ENCODE data around the gene ATP2B1. TPM values are rescaled to one million over a fixed set of nuclear protein-coding genes. Genes with fewer than 3 reads are reported as not detected.

The ATP2B1 gene
- total and polyA plus RNA-seq, 2 of the 13 experiments (the other 11 are each of a cell fraction or from before 2014, with no cell fraction given) = 12.1 to 60.2 TPM

GRCh38 chr12:89750389-89751351, 42.0 kb upstream of the ATP2B1 start:
- DNase-seq (ENCODE audit: low spot score) = no peak
- intact Hi-C loops (cut with micrococcal nuclease; ENCODE audit: unreplicated experiment) (no loop called here), in situ Hi-C loops (cut with HindIII; ENCODE audit: extremely low pct_ligation_motif_present, low pct_unique_long_range_greater_than_20kb) (no loop called here)
- H3K79me2 ChIP-seq (ENCODE audit: insufficient read depth, low read length) = no peaks in the 10 kb centered on the region
- no peak for TF ChIP-seq ZBTB42 (CRISPR knock-in tag; IDR thresholded peaks at IDR 0.05)
- no peak for TF ChIP-seq RNF2 (conservative IDR thresholded peaks at IDR 0.05; ENCODE audit: low read depth)
- no peak overlapping the region for H3K27ac ChIP-seq (ENCODE audit: extremely low read length, insufficient read depth, low read length)
- H3K4me3 ChIP-seq (replicated peaks in 1 of 3; ENCODE audit: insufficient read depth in 1 of 3, low read depth in 2 of 3, low read length in 3 of 3) = no peak overlapping the region
- H3K4me1 ChIP-seq (ENCODE audit: insufficient read depth, low read length) = no peaks in the 10 kb centered on the region
- POLR2A ChIA-PET = no interaction called here
- H2AFZ ChIP-seq (ENCODE audit: low read length) = no peak overlapping the region
- CTCF ChIA-PET (ENCODE audit: low intra/inter-chr PET ratio, low total read pairs) = no interaction called here
- WGBS (ENCODE audit: low lambda C conversion rate) = 33% methylated on average over 6 of the region's 6 CpGs
- FAIRE-seq = no peak
- no TSS peak for BruUV-seq (replicated peaks)
- H3K9me3 ChIP-seq (ENCODE audit: low read length) = no peaks in the 10 kb centered on the region
- H3K36me3 ChIP-seq (replicated peaks in 1 of 2; ENCODE audit: control insufficient read depth in 1 of 2, insufficient read depth in 2 of 2, low read length in 2 of 2) = no peaks in the 10 kb centered on the region
- H4K20me1 ChIP-seq (ENCODE audit: insufficient read depth, low read length) = no peaks in the 10 kb centered on the region
- no peak for ATAC-seq
- no peak overlapping the region for H3K9ac ChIP-seq (ENCODE audit: insufficient read depth, low read depth, low read length)
- no peaks in the 10 kb centered on the region for H3K27me3 ChIP-seq (ENCODE audit: control insufficient read depth in 1 of 2, insufficient read depth in 2 of 2, low read length in 2 of 2)
- H3K4me2 ChIP-seq (ENCODE audit: low read depth, low read length) = no peak overlapping the region

GRCh38 chr12:89748791-89749190, 40.2 kb upstream of the ATP2B1 start:
- CTCF ChIA-PET (ENCODE audit: low intra/inter-chr PET ratio, low total read pairs) = no interaction called here
- intact Hi-C loops (cut with micrococcal nuclease; ENCODE audit: unreplicated experiment) = no loop called here
- Histone ChIP-seq H2AFZ (ENCODE audit: low read length) (no peak overlapping the region), H4K20me1 (ENCODE audit: insufficient read depth, low read length) (no peaks in the 10 kb centered on the region), H3K4me3 (replicated peaks in 1 of 3; ENCODE audit: insufficient read depth in 1 of 3, low read depth in 2 of 3, low read length in 3 of 3) (no peak overlapping the region), H3K79me2 (ENCODE audit: insufficient read depth, low read length) (no peaks in the 10 kb centered on the region), H3K4me2 (ENCODE audit: low read depth, low read length) (no peak overlapping the region), H3K9me3 (ENCODE audit: low read length) (no peaks in the 10 kb centered on the region), H3K27ac (ENCODE audit: extremely low read length, insufficient read depth, low read length) (no peak overlapping the region), H3K9ac (ENCODE audit: insufficient read depth, low read depth, low read length) (no peak overlapping the region), H3K4me1 (ENCODE audit: insufficient read depth, low read length) (no peaks in the 10 kb centered on the region), H3K36me3 (replicated peaks in 1 of 2; ENCODE audit: control insufficient read depth in 1 of 2, insufficient read depth in 2 of 2, low read length in 2 of 2) (no peaks in the 10 kb centered on the region), H3K27me3 (ENCODE audit: control insufficient read depth in 1 of 2, insufficient read depth in 2 of 2, low read length in 2 of 2) (no peaks in the 10 kb centered on the region)
- ATAC-seq (no peak), FAIRE-seq (no peak), DNase-seq (ENCODE audit: low spot score) (no peak)
- POLR2A ChIA-PET = no interaction called here
- in situ Hi-C loops (cut with HindIII; ENCODE audit: extremely low pct_ligation_motif_present, low pct_unique_long_range_greater_than_20kb) = no loop called here
- TF ChIP-seq ZNF230 (CRISPR knock-in tag; IDR thresholded peaks at IDR 0.05) (no peak), ZNF577 (CRISPR knock-in tag; IDR thresholded peaks at IDR 0.05; ENCODE audit: borderline replicate concordance, low read depth) (no peak), U2AF1 (optimal IDR thresholded peaks at IDR 0.05; ENCODE audit: low read depth, low read length) (no peak), HHEX (CRISPR knock-in tag; IDR thresholded peaks at IDR 0.05) (no peak), GTF3A (CRISPR knock-in tag; conservative IDR thresholded peaks at IDR 0.05) (no peak), HOXA9 (CRISPR knock-in tag; IDR thresholded peaks at IDR 0.05; ENCODE audit: borderline replicate concordance) (no peak), ZNF652 (CRISPR knock-in tag; IDR thresholded peaks at IDR 0.05; ENCODE audit: borderline replicate concordance, low read depth) (no peak), ZNF543 (CRISPR knock-in tag; IDR thresholded peaks at IDR 0.05) (no peak), TBX3 (IDR thresholded peaks at IDR 0.05; ENCODE audit: borderline replicate concordance) (no peak), ZBTB42 (CRISPR knock-in tag; IDR thresholded peaks at IDR 0.05) (no peak), TCF12 (IDR thresholded peaks at IDR 0.05) (no peak), TCF12 (CRISPR knock-in tag; IDR thresholded peaks at IDR 0.05) (no peak), NAIF1 (CRISPR knock-in tag; IDR thresholded peaks at IDR 0.05; ENCODE audit: borderline replicate concordance) (no peak), MZF1 (CRISPR knock-in tag; IDR thresholded peaks at IDR 0.05; ENCODE audit: borderline replicate concordance) (no peak)
- BruUV-seq (replicated peaks) = no TSS peak
- 38% methylated on average over 1 of the region's 1 CpG for WGBS (ENCODE audit: low lambda C conversion rate)
